Fibroblast of lung (primary cell): ENCODE measurements around the gene USP17L25. TPM values are rescaled to one million over a fixed set of nuclear protein-coding genes. Genes with fewer than 3 reads are reported as not detected.
"Not testable (repeated sequence)": the region's sequence is repeated elsewhere in the genome, so short reads cannot be mapped to it uniquely, and the experiment has no call there.

Experiments used
- DNase-seq, 2 donors: peaks; one replicate each; pipeline versions ENCODE4 v3.0.0 to v3.0.0-alpha.2; 2010; ENCODE audit warnings: low read depth in 2 of 2
- H2AFZ ChIP-seq: 2 replicates; pipeline ENCODE4 v1.5.1; 2012; ENCODE audit warnings: low read length, control low read depth, inconsistent platforms
- H3K27ac ChIP-seq: 2 replicates; pipeline ENCODE4 v1.5.1; 2011; ENCODE audit warnings: low read length, control low read depth; ENCODE audit not compliant: insufficient read depth
- H3K27me3 ChIP-seq: 2 replicates; pipeline ENCODE4 v1.5.1; 2011; ENCODE audit warnings: mild to moderate bottlenecking, low read length; ENCODE audit not compliant: control insufficient read depth, insufficient read depth
- H3K36me3 ChIP-seq: 2 replicates; pipeline ENCODE4 v1.5.1; 2011; ENCODE audit warnings: low read length; ENCODE audit not compliant: control insufficient read depth, insufficient read depth
- H3K4me1 ChIP-seq: 2 replicates; pipeline ENCODE4 v1.5.1; 2011; ENCODE audit warnings: low read length; ENCODE audit not compliant: control insufficient read depth, insufficient read depth; ENCODE audit errors: extremely low read depth
- H3K4me2 ChIP-seq: 2 replicates; pipeline ENCODE4 v1.5.1; 2011; ENCODE audit warnings: low read length, control low read depth; ENCODE audit not compliant: insufficient read depth; ENCODE audit errors: extremely low read depth
- H3K4me3 ChIP-seq, 4 experiments: fragments of 200-600 bp in 1 of 4; sonication (generic) in 1 of 4; replicated peaks in 1 of 4; 2 replicates each; pipeline ENCODE4 v1.5.1; 2011 to 2016; ENCODE audit warnings: low read length in 4 of 4, low read depth in 3 of 4, mild to moderate bottlenecking in 3 of 4, control low read depth in 2 of 4, inconsistent platforms in 1 of 4, mixed read lengths in 1 of 4; ENCODE audit not compliant: insufficient read depth in 1 of 4; ENCODE audit errors: control extremely low read depth in 1 of 4
- H3K79me2 ChIP-seq: 2 replicates; pipeline ENCODE4 v1.5.1; 2012; ENCODE audit warnings: mild to moderate bottlenecking, low read length, inconsistent platforms; ENCODE audit not compliant: control insufficient read depth, insufficient read depth
- H3K9ac ChIP-seq: 2 replicates; pipeline ENCODE4 v1.5.1; 2011; ENCODE audit warnings: mild to moderate bottlenecking, low read length, control low read depth; ENCODE audit not compliant: insufficient read depth
- H3K9me3 ChIP-seq: 2 replicates; pipeline ENCODE4 v1.5.1; 2012; ENCODE audit warnings: low read depth, low read length; ENCODE audit not compliant: control insufficient read depth, insufficient read depth
- H4K20me1 ChIP-seq: 2 replicates; pipeline ENCODE4 v1.5.1; 2011; ENCODE audit warnings: low read length; ENCODE audit not compliant: control insufficient read depth, insufficient read depth; ENCODE audit errors: extremely low read depth
- polyA plus RNA-seq, 2 donors: library from polyadenylated mRNA; depleted of rRNA in 1 of 2; stranded (reverse) in 1 of 2; unstranded in 1 of 2; fragments of >200 nt; gene quantifications; 2 replicates each; pipeline ENCODE4 v1.2.1, GENCODE V29; 2011 to 2012; ENCODE audit warnings: missing spikeins in 1 of 2
- total RNA-seq: library from RNA; depleted of rRNA; stranded (reverse); fragments of >200 nt; gene quantifications from 2 replicates; pipeline ENCODE4 v1.2.1, GENCODE V29; 2014

Gene USP17L25
- total and polyA plus RNA-seq, 2 donors (not counting 1 experiment from before 2014, with no cell fraction given): not detected

GRCh38 chr4:9350866-9351265 is 21.2 kb downstream of the USP17L25 start:
- not testable (repeated sequence) for H3K9me3 ChIP-seq, H3K9ac ChIP-seq, H3K27me3 ChIP-seq, H2AFZ ChIP-seq, H3K4me3 ChIP-seq, H3K4me2 ChIP-seq, H3K27ac ChIP-seq, H4K20me1 ChIP-seq, H3K79me2 ChIP-seq, H3K36me3 ChIP-seq, H3K4me1 ChIP-seq, DNase-seq

- H3K27ac ChIP-seq, DNase-seq, H3K27me3 ChIP-seq, H3K9me3 ChIP-seq, H3K36me3 ChIP-seq, H3K4me3 ChIP-seq, H3K79me2 ChIP-seq, H3K4me2 ChIP-seq, H3K4me1 ChIP-seq, H3K9ac ChIP-seq, H2AFZ ChIP-seq, H4K20me1 ChIP-seq: not testable (repeated sequence)
Observed at GRCh38 chr4:9353338-9353737, 23.6 kb downstream of the USP17L25 start, which contains the start of gene USP17L29. Gene USP17L29, plus strand, starts transcription at chr4:9353638. Its CDS starts 0 bp downstream, at chr4:9353638.

- H3K4me2 ChIP-seq, H3K27me3 ChIP-seq, H3K4me1 ChIP-seq, H3K79me2 ChIP-seq, H3K9me3 ChIP-seq, H3K36me3 ChIP-seq, H3K9ac ChIP-seq, DNase-seq, H4K20me1 ChIP-seq, H3K4me3 ChIP-seq, H3K27ac ChIP-seq, H2AFZ ChIP-seq: not testable (repeated sequence)
Observed at GRCh38 chr4:9362829-9363228, 33.1 kb downstream of the USP17L25 start, which contains the start of gene USP17L30. Gene USP17L30, plus strand, starts transcription at chr4:9363129. Its CDS starts 0 bp downstream, at chr4:9363129.

- not testable (repeated sequence) for H4K20me1 ChIP-seq, H3K36me3 ChIP-seq, H3K9me3 ChIP-seq, H2AFZ ChIP-seq, H3K9ac ChIP-seq, H3K4me1 ChIP-seq, DNase-seq, H3K79me2 ChIP-seq, H3K27ac ChIP-seq, H3K4me2 ChIP-seq, H3K4me3 ChIP-seq, H3K27me3 ChIP-seq
Observed at GRCh38 chr4:9379881-9380280, 50.2 kb downstream of the USP17L25 start.

Other genes starting within 250 kb of the USP17L25 start
- gene FAM90A26, start 159.5 kb upstream of the USP17L25 start, total RNA-seq: not detected in 2 replicates
- gene FAM90A26, start 159.5 kb upstream of the USP17L25 start, polyA plus RNA-seq: not detected in 2 replicates
- not detected in 2 replicates for gene USP17L10, start 119.3 kb upstream of the USP17L25 start, total RNA-seq
- gene USP17L10, start 119.3 kb upstream of the USP17L25 start, polyA plus RNA-seq: not detected in 2 replicates
- gene USP17L11, start 114.5 kb upstream of the USP17L25 start, total RNA-seq: not detected in 2 replicates
- gene USP17L11, start 114.5 kb upstream of the USP17L25 start, polyA plus RNA-seq: not detected in 2 replicates
- not detected in 2 replicates for gene USP17L12, start 109.8 kb upstream of the USP17L25 start, total RNA-seq
- gene USP17L12, start 109.8 kb upstream of the USP17L25 start, polyA plus RNA-seq: not detected in 2 replicates
- not detected in 2 replicates for gene USP17L13, start 105.0 kb upstream of the USP17L25 start, total RNA-seq
- gene USP17L13, start 105.0 kb upstream of the USP17L25 start, polyA plus RNA-seq: not detected in 2 replicates
- gene USP17L15, start 95.5 kb upstream of the USP17L25 start, total RNA-seq: not detected in 2 replicates
- not detected in 2 replicates for gene USP17L15, start 95.5 kb upstream of the USP17L25 start, polyA plus RNA-seq
- gene USP17L17, start 86.0 kb upstream of the USP17L25 start, total RNA-seq: not detected in 2 replicates
- gene USP17L17, start 86.0 kb upstream of the USP17L25 start, polyA plus RNA-seq: not detected in 2 replicates
- gene USP17L18, start 81.3 kb upstream of the USP17L25 start, total RNA-seq: not detected in 2 replicates
- not detected in 2 replicates for gene USP17L18, start 81.3 kb upstream of the USP17L25 start, polyA plus RNA-seq
- gene USP17L19, start 76.5 kb upstream of the USP17L25 start, total RNA-seq: not detected in 2 replicates
- not detected in 2 replicates for gene USP17L19, start 76.5 kb upstream of the USP17L25 start, polyA plus RNA-seq
- not detected in 2 replicates for gene USP17L20, start 71.8 kb upstream of the USP17L25 start, total RNA-seq
- gene USP17L20, start 71.8 kb upstream of the USP17L25 start, polyA plus RNA-seq: not detected in 2 replicates
- gene USP17L21, start 67.0 kb upstream of the USP17L25 start, total RNA-seq: not detected in 2 replicates
- not detected in 2 replicates for gene USP17L21, start 67.0 kb upstream of the USP17L25 start, polyA plus RNA-seq
- gene USP17L22, start 62.3 kb upstream of the USP17L25 start, total RNA-seq: not detected in 2 replicates
- not detected in 2 replicates for gene USP17L22, start 62.3 kb upstream of the USP17L25 start, polyA plus RNA-seq
- not detected in 2 replicates for gene USP17L24, start 4.7 kb upstream of the USP17L25 start, total RNA-seq
- gene USP17L24, start 4.7 kb upstream of the USP17L25 start, polyA plus RNA-seq: not detected in 2 replicates
- not detected in 2 replicates for gene USP17L26, start 4.7 kb downstream of the USP17L25 start, total RNA-seq
- not detected in 2 replicates for gene USP17L26, start 4.7 kb downstream of the USP17L25 start, polyA plus RNA-seq
- not detected in 2 replicates for gene USP17L5, start 9.5 kb downstream of the USP17L25 start, total RNA-seq
- not detected in 2 replicates for gene USP17L5, start 9.5 kb downstream of the USP17L25 start, polyA plus RNA-seq
- gene USP17L27, start 14.2 kb downstream of the USP17L25 start, total RNA-seq: not detected in 2 replicates
- gene USP17L27, start 14.2 kb downstream of the USP17L25 start, polyA plus RNA-seq: not detected in 2 replicates
- not detected in 2 replicates for gene USP17L28, start 19.0 kb downstream of the USP17L25 start, total RNA-seq
- not detected in 2 replicates for gene USP17L28, start 19.0 kb downstream of the USP17L25 start, polyA plus RNA-seq
- not detected in 2 replicates for gene USP17L29, start 23.7 kb downstream of the USP17L25 start, total RNA-seq
- gene USP17L29, start 23.7 kb downstream of the USP17L25 start, polyA plus RNA-seq: not detected in 2 replicates
- not detected in 2 replicates for gene USP17L30, start 33.2 kb downstream of the USP17L25 start, total RNA-seq
- not detected in 2 replicates for gene USP17L30, start 33.2 kb downstream of the USP17L25 start, polyA plus RNA-seq
- not detected in 2 replicates for gene DEFB131A, start 114.5 kb downstream of the USP17L25 start, total RNA-seq
- not detected in 2 replicates for gene DEFB131A, start 114.5 kb downstream of the USP17L25 start, polyA plus RNA-seq